GM18873 (cell line): Measurements from ENCODE around the gene PROX1.
A peak's percentile ranks its signal among the peaks of the same experiment; 100 is the strongest.

Experiments
- ATAC-seq: cut with Tn5 transposase; IDR thresholded peaks from one replicate; pipeline ENCODE4 v1.9.1; 2021; ENCODE audit warnings: mild to moderate bottlenecking, moderate library complexity, moderate number of reproducible peaks; ENCODE audit not compliant: unreplicated experiment, low FRiP score

Gene PROX1

GRCh38 chr1:213987927-213988506, at the start of gene PROX1:
PROX1 (plus strand) TSS chr1:213987973; CDS start chr1:213996536, 8,563 bp downstream.
- ATAC-seq = peak; percentile 92

- no peak for ATAC-seq
Observed at GRCh38 chr1:213938776-213939175, 49.0 kb upstream of the PROX1 start.

GRCh38 chr1:213939888-213940287, 47.9 kb upstream of the PROX1 start:
- ATAC-seq = no peak

DNA sequence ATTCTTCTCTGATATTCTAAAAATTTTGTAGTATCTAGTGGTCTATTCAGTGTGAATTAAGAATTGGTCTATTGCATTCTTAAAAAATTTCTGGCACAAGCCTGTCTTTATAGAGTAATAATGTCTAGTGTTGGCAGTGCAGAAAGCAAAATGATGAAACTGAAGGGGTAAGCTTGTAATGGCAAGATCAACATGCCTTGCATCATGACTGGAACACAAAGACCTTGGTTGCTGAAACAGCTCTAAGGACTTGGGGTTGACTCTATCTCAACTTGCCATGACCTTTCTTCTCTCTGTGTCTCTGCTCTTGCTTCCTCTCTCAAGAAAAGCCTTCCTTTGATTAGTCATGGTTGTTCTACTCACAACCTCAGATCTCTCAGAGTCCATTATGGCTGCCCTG, 46.8 kb upstream of the PROX1 start:
- ATAC-seq = no peak

GRCh38 chr1:213942061-213942460, 45.7 kb upstream of the PROX1 start:
- ATAC-seq = no peak

DNA sequence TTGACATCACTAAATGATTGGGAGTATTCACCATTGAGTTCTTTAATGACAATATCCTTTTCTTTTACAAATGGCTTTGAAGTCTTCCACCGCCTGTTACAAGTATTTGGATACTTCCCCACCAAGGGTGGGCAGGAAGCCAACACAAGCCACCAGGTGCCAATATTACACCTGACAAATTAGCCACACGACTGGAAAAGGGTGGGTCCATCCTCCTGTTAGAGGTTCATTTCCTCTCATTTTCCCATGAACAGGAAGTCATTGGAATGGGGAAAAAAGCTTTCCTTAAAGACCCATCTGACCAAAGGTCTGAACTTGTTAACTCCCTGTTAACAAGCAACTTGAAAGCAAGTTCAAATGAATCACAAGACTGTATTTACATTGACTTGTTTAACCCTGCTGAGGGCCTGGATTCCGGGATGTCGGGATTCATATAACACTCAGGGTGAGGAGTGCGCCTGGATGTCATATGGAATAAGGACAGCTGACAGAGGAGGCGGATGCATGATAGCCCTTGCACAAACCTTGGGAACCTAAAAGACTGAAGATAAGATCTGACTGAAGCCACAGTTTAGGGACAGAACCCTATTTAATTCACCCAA, 40.5 kb upstream of the PROX1 start:
- ATAC-seq = no peak

DNA sequence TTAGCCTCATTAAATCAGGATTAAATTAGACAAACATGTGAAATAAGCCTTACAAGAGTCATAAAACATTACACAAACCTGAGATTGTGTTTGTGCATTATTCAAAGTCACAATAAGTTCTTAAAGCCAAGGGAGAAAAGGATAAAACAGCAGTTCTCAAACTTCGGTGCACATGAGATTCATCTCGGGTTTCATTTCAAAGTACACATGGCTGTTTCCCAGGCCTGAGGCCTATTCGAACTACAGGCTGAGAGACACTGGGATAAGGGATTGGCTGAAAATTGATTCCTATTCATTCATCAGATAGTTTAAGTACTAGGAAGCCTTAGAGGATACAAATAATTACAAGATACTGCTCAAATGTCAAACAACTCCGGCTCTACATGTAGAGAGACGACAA, 35.9 kb upstream of the PROX1 start:
- no peak for ATAC-seq

DNA sequence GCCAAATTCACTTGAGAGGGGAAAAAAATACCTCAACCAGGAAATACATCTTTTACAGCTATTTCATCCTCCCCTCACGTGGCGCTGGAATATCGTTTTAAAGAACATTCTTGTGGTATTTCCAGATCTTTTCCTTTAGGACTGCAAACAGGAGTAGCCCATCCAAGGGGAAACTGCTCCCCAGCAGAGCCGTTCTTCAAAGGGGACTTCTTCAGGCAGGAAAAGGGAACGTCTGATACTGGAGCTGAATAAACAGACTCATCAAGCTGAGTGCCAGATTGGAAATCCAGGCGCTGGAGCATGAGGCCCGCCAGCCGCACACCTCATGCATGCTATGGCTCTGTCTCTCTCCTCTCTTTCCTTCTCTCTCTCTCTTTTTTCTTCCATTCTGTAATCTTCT, 34.0 kb upstream of the PROX1 start:
- no peak for ATAC-seq

GRCh38 chr1:213956295-213956770, 31.4 kb upstream of the PROX1 start:
- no peak for ATAC-seq

DNA sequence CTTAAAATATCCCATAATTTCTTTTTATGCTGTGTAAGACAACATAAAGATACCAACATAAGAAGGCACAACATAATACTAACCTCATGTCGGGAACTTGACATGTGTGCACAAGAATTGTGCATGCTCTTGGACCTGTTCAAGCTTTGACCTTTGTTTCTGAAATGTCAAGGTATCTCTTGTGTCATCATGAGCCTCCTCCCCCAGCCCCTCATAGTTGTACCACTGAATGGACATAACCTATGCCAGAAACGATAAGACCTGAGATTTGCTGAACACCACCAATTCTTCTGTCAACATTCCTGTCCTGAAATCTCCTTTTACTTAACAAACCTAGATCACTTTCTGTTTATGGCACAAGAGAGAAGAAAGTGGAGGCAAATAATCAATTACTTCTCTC, 29.4 kb upstream of the PROX1 start:
- ATAC-seq = no peak

DNA sequence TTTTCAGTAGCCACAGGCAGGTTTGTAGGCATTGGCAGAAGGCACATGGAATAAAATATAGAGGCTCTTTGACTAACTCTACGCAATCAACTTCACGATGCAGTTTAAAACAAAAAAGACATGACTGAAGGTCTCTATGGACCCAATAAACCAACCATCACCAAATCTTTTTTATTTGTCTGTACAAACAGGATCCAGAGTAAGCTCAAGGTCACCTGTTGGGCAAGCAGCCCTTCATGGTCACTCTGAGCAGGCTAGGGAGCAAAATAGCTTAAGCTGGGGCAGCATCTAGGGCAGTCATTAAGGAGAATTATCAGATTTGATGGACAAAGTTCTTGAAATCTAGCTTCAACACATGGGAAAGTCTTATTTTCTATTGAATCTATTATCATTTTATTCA, 26.8 kb upstream of the PROX1 start:
- ATAC-seq = no peak

GRCh38 chr1:213962508-213962907, 25.3 kb upstream of the PROX1 start:
- ATAC-seq = no peak

DNA sequence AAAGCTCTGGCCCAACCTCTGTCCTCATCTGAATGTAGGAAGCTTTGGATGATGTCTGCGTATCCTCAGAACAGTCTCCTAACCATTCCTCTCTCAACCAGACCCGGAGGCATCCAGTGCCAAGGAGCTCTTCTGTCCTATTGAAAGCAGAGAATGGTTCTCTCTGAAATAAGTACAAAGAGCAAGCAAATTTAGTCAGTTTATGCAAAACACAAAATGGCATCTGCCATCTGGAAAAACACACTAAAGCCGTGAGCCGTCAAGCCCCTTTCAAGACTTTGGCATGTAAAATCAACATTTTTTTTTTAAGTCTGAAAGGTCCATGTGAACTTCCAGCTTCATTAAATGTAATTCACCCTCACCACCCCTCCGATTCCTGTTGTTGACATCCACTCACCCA, 21.7 kb upstream of the PROX1 start:
- no peak for ATAC-seq

- no peak for ATAC-seq
Observed at GRCh38 chr1:213968146-213968825, 19.5 kb upstream of the PROX1 start.

GRCh38 chr1:213969958-213970555, 17.7 kb upstream of the PROX1 start:
- no peak for ATAC-seq

- ATAC-seq = no peak
Observed at GRCh38 chr1:213972141-213972540, 15.6 kb upstream of the PROX1 start.

- ATAC-seq = no peak
Observed at GRCh38 chr1:213973129-213973528, 14.6 kb upstream of the PROX1 start.

- no peak for ATAC-seq
Observed at GRCh38 chr1:213976665-213977485, 10.9 kb upstream of the PROX1 start.

DNA sequence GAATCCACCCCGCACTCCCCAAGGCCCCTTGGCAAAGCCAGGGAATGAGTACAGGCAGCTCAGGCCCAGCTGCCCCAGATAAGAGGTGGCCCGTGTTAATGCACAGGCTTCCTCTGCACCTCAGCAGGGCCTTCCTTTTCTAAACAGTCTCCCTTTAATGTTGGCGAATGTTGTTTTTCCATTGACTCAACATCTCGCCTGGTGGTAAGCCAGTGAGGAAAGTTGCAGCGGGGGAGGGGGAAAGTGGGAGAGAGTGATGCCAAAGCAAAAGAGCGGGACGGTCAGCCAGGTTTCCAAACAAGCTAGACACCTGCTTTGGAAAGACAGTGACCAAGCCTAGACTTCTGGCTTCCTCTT, 10.3 kb upstream of the PROX1 start:
- ATAC-seq = no peak

DNA sequence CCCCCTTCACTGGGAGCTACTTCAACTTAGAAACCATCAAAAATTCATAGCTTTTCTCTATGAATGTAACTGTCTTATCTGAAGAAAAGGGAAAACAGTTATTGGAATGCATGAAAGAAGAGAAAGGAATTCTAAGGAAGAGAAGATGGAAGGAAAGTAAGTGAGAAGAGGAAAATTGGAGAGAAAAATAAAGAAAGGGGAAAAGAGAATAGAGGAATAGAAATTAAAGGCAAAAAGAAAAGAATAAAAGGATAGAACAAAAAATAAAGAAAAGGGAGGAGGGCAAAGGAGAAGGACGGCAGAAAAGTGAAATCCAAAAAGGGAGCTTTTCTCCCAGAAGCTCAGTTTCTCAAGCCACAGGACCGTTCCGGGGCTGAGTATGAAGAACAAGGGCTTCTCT, 9.9 kb upstream of the PROX1 start:
- no peak for ATAC-seq
